Femur (tissue), 1 donor: ENCODE results near the gene STPG3.
A peak's percentile ranks its signal among the peaks of the same experiment; 100 is the strongest.

Source experiments
- DNase-seq: peaks from one replicate; pipeline ENCODE4 v3.0.0-alpha.2; 2017

The STPG3 gene

DNA sequence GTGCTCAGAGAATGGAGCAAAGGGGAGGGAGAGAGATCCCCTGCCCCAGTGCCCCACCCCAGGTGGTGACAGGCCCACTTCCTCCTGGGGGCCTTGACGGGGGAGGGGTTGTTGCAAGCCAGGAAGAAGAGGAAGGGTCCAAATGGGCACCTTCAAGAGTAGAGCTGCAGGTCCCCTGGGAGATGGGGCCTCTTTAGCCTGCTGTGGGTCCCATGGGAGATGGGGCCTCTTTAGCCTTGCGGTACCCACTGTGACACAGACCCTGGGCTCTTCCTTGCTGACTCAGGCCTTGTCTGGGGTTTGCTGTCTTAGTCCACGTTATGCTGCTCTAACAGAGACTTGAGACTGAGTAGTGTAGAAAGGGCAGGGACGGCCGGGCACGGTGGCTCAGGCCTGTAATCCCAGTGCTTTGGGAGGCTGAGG, 16.9 kb downstream of the STPG3 start:
- peak; percentile 19 for DNase-seq

GRCh38 chr9:137268538-137269201, 17.6 kb downstream of the STPG3 start:
- peak; percentile 21 for DNase-seq

DNA sequence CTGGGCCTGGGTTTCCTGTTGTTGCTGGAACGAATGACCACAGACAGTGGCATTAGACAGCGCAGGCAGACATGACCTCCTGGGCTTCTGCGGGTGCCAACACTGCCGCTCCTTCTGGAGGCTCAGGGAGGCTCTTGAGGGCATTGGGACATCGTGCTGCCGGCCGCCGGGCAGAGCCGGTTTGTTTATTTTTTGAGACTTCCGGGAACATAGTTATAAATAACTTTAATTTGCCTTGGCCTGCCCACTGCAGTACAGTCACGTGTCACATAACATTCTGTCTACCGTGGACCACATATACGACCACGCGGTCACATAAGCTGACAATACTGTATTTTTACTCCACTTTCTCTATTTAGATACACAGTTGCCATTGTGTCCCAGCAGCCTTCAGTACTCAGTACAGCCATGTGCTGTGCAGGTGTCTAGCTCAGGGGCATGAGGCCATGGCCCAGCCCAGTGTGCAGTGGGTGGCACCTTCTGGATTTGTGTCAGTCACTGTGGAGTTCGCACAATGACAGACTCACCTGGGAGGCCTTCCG, 18.2 kb downstream of the STPG3 start:
- DNase-seq: peak; percentile 54

- DNase-seq: peak; percentile 43
Measured at GRCh38 chr9:137270929-137271695, 20.0 kb downstream of the STPG3 start.

GRCh38 chr9:137271696-137272076, 20.6 kb downstream of the STPG3 start:
- DNase-seq: no peak

DNA sequence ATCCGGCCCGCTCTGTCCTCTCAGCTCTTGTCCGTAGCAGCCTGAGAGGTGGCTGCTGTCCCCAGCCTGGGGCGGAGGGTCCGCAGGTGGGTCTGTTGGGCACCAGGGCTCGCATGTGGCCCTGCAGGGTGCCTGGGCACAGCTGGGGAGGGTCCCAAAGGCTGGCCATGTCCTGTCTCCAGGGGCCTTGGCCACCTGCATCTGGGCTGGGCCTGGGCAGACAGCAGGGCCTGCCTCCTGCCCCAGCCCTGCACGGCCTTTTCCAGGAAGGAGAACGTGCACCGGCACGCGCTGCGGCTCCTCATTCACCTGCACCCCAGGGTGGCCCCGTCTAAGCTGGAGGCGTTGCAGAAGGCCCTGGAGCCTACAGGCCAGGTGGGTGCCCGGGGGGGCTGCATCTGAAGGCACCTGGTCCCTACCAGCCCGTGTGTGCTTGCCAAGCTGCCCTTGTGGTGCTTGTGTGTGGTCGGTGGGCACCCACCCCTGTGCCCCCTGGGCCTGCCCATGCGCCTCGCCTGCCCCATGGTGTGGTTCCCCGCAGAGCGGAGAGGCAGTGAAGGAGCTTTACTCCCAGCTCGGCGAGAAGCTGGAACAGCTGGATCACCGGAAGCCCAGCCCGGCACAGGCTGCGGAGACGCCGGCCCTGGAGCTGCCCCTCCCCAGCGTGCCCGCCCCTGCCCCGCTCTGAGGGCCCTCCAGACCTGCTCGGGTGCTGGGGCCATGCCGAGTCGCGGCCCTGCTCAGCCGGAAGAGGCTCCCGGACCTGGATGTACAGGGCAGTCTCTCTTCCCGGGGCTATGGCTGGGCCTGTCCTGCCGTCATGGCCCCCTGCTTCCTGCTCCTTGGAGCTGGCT, 21.4 kb downstream of the STPG3 start:
- no peak for DNase-seq

GRCh38 chr9:137273095-137273490, 22.0 kb downstream of the STPG3 start:
- DNase-seq: no peak

DNA sequence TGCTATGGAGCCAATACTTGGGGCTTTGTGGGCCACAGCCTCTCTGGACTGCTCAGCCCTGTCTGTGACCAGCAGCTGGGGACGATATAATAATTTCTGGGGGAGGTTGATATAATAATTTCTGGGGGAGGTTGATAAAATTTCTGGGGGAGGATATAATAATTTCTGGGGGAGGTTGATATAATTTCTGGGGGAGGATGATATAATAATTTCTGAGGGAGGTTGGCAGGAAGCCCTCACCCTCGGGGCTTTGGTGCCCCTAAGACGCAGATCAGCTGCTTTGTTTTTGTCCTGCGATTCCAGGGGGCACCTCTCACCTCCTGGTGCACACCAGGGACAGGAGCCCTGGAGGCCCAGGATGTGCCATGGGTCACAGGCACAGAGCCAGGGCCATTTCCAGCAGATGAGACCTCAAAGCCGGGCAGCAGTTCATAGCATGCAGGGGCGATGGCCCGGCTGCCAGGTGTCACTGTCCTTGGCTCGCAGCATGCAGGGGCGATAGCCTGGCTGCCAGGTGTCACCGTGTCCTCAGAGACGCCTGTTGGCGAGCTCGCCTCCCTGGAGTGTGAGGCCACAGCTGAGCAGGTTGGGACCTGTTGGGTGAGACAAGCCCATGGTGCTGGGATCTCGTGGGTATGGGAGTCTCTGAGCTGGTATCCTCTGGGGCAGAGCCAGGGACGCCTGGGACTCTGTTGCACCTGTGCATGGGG, 22.7 kb downstream of the STPG3 start:
- DNase-seq: no peak

GRCh38 chr9:137275203-137275587, 24.1 kb downstream of the STPG3 start:
- peak; percentile 26 for DNase-seq

GRCh38 chr9:137275588-137276472, 24.7 kb downstream of the STPG3 start:
- DNase-seq: peak; percentile 21

DNA sequence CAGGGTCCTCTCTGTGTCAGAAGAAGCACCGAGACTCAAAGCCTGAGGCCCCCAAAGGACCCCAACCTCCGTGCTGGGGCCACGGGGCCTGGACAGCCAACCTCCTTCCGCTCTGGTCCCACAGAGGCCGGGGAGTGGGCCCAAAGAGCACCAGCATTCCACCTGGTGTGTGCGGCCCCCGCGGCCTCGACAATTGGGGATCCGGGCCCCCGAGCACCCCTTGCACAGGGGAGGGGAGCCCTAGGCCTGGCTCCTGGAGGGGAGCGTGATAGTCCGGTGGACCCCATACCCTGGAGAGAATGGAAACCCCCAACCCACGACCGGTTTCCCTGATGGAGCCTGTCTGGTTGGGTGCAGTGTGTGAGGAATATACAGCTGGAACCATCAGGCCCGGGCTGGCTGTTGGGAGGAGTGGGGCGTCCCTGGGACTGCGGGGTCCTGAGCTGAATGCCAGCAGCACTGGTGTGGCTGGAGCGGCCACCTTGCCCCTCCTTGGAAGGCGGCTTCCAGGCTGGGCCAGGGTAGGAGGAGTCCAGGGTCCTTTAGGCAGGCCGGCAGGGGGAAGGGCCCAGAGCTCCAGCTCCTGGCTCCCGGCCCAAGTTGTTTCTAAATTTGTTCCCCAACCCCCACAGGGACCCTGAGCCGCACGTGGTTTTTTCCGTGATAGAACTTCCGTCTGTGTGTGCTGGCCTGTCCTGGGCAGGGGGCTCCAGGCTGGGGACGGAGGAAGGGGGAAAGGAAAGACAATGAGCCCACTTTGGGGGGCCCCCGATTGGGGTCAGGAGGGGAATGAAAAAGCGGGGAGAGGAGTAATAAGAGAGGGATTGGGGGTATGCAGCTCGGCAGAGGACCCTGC, 25.6 kb downstream of the STPG3 start:
- peak; percentile 89 for DNase-seq

DNA sequence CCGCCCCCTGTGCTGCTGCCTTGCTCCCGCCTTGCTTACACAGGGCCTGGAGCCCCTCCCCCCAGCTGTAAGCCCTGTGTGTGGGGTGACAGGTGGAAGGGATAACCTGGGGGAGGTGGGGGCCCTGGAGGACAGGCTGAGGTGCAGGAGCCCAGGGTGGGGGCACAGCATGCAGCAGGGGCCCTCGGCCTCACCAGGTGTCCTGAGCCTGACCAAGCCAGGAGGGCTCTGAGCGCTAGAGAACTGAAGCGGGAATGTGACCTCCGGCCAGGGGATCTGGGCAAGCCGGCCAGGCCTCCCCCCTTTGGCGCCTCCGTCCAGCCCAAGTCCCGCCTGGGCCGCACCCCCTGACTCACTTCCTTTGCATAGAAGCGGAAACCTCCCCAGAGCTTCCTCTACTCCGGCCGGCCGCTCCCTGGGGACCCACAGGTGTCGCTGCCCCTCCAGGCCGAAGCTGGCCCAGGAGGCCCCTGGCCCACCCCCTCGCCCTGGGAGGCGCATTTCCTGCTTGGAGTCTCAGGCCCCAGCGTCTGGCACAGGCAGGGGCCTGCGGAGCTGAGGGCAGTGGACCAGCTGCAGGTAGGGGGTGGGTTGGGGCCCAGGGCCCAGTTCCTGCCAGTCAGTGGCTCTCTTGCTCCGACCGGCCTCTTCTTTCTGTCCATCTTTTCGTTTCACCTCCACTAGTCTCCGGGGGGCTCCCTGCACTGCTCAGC, 26.4 kb downstream of the STPG3 start, which contains the start of gene TOR4A:
Gene TOR4A, plus strand, starts transcription at position 398 of the 713 bp plus-strand sequence. CDS start 964 bp downstream, outside the sequence.
- DNase-seq: peak; percentile 86

DNA sequence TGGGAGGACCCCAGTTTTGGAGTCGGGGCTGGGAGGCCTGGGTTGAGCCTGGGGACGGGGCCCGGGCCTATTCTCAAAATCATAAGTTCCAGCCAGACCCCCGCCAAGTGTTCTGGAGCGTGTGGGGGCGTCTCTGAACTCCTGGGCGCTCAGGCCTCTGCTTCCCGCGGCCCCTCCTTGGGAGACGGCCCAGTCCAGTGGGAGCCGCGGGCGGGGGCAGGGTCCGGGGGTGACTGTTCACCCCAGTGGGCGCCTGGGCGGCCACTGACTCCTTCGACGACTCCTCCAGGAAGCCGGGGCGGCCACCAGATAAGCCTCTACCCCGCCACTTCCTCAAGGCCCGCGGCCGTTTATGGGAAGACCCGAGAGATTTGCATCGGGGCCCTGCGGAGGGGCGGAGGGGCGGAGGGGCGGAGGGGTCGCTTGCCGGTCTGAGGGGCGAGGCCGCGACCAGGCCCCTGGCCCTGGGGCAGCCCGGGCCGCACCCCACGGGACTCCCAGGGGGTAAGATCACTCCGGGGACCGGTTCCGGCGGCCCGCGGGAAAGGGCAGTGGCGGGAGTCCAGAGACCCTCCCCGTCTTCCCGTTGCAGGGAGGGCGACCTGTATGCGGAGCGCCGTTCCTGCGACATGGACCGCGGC, 27.1 kb downstream of the STPG3 start:
- peak; percentile 45 for DNase-seq

DNA sequence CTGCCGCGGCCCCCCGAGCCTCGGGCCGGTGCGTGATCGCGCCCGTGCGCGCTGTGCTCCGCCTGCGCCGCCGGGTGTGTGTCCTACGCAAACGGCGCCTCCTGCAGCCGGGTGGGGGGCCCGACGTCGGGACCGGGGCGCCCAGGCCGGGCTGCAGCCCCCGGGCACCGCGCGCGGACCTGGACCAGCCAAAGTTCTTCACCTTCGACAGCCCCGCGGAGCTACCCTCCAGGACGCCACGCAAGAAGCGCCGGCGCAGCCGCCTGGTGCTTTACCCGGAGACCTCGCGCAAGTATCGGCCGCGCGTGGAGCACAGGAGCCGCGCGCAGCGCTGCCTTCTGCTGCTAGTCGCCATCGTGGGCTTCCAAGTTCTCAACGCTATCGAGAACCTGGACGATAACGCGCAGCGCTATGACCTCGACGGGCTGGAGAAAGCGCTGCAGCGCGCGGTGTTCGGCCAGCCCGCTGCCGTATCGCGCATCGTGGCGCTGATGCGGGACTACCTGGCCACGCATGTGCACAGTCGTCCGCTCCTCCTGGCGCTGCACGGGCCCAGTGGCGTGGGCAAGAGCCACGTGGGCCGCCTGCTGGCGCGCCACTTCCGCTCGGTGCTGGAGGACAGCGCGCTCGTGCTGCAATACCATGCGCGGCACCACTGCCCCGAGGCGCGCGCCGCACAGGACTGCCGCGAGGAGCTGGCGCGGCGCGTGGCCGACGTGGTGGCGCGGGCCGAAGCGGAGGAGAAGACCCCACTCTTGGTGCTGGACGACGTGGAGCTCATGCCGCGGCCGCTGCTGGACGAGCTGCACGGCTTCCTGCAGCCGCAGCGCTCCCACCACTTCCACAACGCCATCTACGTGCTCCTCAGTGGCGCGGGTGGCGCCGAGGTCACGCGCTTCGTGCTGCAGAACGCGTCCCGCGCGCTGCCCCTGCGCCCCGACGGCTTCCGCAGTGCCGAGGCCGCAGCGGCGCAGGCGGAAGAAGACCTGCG, 27.9 kb downstream of the STPG3 start:
- DNase-seq: peak; percentile 19

DNA sequence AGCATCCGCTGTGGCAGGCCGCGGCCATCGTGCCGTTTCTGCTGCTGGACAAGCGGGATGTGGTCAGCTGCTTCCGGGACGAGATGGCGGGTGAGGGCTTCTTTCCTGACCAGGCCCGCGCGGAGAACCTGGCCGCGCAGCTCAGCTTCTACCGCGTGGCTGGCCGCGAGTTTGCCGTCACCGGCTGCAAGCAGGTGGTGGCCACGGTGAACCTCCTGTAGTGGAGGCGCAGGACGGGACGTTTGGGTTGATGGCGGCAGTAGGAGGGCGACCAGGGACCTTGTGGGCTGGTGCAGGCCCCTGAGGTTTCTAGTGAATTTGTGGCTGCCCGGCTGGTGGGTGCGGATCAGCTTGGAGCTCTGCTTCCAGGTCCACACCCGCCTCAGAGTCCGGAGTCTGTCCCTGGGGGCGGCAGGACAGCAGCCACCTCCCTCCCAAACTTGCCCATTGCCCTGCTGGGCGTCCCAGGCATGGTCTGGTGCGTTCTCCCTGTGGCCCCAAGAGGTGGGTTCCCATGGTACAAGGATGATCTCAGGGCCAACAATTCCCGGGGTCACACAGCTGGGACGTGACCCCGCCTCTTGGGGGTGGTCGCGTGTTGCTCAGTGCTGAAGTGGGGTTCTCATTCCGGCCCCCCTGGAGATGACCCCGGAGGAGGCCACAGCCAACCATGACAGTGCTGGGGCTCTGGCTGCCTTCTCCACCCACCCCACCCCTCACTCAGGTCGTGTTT, 28.8 kb downstream of the STPG3 start:
- peak; percentile 23 for DNase-seq

DNA sequence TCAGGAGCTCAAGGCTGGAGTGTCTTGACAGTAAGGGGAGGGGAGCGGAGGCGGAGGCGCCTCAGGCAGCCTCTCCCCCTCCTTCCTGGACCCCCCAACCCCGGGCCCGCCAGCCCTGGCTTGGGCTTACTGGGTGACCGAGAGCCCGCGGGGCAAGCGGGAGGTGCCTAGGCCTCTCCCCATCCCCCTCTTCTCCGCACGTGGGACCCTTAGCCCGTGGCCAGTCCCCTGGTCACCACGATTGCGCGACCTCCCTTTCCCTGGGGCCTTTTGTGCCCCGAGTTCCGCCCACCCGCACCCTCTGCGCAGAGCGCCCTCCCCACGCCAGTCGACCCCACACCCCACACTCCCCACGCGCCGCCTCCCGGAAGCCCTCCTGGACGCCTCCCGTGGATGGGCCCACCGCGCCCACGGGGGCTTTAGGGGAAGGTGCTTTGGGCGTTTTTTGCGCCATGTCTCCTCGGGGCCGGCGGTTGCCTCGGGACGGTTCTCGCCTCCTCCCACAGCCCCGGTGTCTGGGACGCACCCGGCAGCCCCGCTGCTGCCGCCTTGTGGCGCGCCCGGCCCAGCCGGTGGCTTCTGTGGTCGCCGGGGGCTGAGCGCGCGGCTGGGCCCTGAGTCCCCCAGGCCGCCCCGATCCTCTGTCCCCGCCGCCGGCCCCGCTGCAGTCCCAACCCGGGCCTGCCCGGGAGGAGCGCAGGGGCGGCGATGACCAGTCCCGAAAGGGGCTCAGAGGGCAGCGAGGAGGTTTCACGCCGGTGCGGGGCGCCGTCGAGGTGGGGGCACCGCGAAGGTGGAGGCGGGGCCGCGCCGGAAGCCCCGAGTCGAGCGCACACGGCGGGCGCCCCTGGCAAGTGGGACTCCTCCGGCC, 29.6 kb downstream of the STPG3 start:
- peak; percentile 23 for DNase-seq
